Hematopoietic multipotent progenitor cell treated with erythropoietin and hydrocortisone succinate and interleukin-3 and kit ligand, for 8 days (in vitro differentiated cells): ENCODE results near the gene GIMAP8.
"Not testable (repeated sequence)": the region's sequence is repeated elsewhere in the genome, so short reads cannot be mapped to it uniquely, and the experiment has no call there.

ENCODE experiments used
- DNase-seq: peaks from one replicate; pipeline ENCODE4 v3.0.0-alpha.2; 2015

GIMAP8 gene

DNA sequence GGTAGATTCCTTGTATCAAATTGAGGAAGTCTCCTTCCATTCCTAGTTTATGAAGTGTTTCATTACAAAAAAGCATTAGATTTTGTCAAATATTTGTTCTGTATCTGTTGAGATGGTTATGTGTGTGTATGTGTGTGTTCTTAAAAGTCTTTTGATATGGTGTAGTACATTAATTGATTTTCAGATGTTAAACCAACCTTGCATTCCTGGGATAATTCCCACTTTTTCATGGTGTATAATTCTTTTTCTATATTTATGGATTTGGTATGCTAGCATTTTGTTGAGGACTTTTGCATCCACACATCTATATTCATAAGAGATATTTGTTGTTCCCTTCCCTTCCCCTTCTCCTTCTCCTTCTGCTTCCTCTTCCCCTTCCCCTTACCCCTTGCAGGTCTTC is 8.9 kb upstream of the GIMAP8 start:
- no peak for DNase-seq

DNA sequence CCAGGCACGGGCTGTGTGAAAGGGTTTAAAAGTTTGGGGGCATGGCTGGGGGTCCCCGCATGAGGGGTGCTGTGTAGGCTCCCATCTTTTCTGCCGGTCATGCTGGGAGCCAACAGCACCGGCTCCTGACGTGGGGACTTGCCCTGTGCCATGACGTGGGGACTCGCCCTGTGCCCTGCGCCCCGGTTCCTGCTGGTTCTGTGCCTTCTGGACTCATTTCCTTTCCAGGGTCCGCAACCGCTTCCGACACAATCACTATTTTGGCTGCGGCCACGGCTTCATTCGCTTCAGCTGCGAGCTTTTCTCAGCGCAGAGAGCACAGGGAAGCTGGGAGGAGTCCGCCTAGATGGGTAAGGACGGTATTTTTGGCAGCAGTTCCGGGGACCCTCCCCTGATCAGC is 7.6 kb upstream of the GIMAP8 start:
- DNase-seq: no peak

DNA sequence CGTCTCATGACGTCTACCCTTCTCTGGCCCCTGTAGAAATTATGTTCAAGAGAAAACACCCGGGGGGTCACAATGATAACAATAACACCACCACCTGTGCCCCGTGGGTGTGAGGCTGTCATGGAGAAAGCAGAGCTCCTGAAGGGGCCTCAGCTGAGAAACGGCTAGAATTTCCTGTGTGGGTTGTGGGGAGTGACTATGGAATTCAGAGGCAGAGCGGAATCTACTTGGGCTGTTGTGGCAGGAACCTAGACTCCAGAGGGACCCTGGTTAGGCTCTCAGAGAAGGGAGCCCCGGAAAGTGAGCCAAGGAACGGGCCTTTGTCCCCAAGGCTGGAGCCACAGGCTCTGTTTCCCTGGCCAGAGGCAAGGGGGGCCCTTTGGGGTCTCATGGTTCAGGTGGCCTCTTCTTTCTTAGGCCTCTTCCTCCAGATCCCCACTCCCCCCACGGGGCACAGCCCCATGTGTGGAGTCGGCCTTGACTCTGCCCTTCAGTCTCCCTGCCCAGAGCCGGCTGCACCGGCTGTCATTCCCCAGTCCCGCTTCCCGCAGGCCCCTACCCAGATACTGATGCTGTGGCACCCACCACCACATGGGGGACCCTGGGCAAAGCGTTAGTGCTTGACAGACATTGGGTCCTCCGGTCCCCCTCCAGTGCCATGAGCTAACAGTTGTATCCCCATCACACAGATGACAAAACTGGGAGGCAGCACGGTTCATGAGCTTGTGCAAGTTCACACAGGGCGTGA is 6.5 kb upstream of the GIMAP8 start:
- no peak for DNase-seq

DNA sequence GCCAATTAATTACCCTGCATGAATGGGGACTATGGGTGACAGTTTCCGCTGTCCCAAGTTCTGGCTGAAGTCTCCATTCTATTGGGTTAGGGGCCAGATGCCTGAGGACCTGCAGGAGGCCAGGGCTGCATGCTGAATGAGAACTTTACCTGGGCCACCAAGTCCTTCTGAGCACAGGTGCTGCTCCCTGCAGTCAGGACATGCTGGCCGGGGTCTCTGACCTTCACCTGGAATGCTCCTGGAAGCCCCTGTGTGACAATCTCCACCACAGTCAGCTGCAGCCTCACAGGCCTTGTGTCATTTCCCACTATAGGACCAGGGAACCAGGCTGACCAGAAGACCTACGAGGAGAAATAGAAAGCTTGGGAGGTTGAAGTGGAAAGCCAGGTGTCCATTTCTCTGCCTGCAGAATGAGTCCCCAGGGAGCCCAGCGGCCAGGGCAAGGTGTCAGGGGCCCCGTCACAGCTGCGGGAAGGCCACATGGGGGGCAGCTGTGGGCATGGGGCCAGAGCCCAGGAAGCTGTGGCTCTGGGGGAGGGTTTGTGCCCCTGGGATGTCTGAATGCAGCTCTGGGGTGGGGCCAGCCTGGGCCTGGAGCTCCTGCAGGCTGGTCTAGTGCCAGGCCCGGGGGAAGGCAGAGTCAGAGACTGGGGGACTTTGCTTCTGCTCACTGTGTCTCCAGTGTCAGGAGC is 5.6 kb upstream of the GIMAP8 start:
- no peak for DNase-seq

DNA sequence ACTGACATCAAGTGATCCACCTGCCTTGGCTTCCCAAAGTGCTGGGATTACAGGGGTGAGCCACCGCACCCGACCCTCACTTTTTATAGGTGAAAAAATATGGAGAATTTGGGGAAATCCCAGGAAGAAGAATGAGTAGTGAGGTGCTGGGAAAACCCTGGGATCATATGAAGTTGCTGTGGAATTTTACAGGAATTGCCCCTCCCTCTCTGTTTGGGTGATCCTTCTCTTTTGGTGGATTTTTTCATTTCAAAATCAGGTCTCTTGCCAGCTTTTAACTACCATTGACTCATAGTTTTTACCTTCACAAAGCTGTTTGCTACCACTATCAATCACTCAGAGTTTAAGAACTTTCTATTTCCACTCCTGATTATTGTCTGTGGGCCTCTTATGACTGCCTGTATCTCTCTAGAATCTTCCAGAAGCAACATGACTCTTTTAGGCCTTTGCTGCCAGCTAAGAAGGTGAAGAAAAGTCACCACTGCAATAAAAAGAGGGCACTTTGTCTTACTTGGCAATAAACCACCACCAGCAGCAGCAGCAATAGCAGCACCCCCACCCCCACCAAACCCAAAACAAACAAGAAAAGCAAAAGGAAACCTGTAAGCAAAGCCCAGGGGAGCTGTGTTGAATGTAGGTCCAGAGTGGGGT is 4.0 kb upstream of the GIMAP8 start:
- no peak for DNase-seq

DNA sequence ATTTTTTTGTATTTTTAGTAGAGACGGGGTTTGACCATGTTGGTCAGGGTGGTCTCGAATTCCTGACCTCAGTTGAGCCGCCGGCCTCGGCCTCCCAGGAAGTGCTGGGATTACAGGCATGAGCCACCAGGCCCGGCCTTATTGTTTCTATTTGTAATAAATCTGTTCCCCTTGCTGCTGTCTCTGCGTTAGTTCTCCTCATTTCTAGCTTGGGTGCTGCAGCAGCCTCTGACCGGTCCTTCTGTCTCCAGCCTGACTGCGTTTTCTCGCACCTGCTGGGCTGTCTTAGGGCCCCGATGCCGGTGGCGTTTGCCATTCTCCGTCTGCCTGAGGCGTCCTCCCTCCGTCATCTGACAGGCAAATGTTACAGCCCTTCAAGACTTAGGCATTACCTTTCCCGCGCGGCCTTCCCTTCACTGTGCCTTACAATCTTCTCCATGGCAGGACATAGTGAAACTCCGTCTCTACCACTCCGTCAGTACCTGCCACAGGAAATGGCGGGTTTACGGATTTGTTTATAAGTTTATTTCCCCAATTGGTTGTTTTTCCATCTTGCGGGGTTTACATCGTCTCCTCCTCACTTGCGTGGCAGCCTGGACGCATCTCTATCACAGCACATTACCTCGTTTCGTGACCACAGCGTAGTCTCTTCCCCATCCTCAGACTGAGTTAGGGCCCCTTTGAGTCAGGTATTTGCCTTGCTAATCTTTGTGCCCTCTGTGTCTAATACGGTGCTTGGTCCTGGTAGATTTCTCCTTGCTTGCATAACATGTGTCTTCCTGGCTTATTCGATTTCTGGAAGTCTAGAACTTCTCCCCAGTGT is 2.3 kb upstream of the GIMAP8 start:
- no peak for DNase-seq

DNA sequence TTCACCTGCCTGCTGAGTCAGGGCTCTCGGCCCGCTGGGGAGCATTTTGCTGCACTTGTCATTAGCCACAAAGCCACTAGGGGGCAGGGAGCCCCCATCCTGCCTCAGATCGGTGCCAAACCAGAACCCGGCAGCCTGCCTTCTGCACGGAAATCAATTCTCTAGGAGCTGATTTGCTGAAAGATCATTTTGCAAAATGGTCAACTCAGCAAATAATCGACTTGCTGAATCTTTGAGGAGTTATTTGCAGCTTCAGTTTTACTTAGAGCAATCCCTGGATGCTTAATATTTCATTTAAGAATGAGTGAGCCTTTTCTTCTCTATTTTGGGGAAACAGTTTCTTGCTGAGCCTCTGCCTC is 1.7 kb upstream of the GIMAP8 start:
- peak; percentile 69 for DNase-seq

DNA sequence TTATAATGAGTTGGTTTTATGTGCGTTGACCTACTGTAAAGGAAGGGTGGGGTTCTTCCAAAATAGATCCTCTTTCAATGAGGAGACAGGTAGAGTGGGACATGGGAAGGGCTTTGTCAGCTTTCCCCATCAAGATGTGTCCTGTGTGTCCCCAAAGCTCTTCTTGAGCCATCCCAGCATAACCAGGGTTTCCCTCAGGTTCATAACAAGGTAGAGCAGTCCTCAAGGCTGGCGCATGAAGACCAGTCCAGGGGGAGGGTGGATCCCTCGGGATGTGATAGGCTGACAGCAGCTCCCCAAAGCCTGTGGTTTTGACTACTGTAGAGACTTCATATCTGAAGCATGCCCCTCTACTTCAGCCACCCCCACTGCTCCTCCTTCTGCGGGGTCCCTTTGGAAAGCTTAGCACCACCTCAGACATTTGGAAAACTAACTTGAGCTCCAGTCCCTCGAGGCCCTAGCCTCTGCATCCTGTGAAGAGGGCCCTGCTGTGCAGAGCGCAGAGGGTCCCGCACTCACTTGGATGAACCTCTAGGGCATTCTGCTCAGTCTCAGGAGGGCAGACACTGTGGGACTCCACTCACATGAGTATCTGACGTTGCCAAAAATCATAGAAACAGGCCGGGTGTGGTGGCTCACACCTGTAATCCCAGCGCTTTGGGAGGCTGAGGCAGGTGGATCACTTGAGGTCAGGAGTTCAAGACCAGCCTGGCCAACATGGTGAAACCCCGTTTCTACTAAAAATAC is 1.1 kb upstream of the GIMAP8 start:
- no peak for DNase-seq

DNA sequence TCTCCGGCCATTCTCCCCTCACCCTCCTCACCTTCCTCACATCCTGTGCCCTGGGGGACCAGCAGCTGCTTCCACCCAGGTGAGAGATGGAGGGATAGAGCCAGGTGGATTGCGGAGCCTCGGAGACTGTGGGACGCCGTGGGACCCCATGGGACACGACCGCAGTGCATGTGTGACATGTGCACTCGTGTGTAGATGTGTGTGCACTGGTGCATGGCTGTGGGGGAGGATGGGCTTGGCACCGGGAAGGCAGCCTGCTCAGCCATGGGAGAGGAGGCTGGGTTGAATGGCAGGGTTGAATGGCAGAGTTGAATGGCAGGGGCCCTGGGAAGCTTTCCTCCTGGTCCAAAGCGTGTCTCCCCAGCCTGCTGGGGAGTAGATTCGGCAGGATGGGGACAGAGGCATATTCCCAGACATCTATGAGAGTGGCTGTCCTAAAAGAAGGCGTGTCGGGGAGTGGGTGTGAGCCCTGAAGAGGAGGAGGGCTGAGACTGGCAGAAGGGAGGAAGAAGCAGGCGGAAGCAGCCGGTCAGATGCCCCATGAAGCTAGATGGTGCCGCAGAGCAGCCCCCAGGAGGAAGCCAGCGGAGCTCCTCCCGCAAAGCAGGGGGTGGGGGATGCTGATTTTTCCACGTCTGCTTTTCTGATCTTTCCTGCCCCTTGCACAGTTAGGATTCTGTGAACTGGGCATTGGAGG is 815 bp downstream of the GIMAP8 start:
- DNase-seq: no peak

DNA sequence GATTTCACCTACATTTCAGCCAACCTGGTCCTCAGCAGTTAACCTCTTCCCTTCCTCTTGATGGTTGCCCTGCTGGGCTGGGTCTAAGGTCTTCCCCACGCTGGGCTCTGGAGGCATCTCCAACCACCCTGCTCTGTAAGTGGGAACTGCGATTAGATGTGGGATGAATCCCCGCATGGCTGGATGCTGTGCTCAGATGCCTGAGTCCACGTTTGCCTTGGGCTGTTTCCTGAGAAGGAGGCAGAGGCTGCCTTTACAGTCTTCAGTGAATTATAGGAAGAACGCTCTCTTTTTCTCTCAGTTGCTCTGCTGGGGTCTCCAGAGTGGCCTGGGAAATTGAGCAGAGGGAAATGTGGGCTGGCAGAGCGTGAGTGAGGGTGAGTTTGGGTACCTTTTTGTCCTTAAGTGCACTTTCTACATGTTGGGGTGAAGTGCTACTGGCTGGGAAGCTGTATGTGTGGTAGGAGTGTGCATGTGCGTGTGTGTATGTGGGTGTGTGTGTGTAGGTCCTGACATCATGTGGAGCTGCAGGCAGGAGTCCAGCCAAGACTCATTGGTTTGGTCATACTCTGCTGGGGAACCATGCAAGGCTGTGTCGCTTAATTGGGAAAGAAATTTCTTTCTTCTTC is 1.5 kb downstream of the GIMAP8 start:
- DNase-seq: no peak

DNA sequence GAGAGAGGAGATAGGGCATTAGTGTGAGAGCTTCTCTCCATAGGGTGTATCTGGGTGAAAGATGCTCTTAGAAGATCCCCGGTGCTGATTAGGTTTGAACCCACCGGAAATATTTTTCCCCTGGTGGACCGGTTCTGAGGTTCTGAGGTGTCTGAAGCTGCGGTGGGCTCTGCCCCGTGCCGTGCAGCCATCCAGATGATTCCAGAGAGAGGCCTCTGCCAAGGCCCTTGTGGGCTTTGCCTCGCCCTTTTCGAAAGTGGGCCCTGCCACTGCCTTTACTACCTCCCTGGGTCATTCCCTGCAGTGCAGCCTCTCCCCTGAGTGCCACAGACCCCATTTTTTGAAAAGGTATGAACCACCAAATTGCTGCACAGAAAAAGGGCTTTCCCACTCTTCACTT is 2.8 kb downstream of the GIMAP8 start:
- no peak for DNase-seq

DNA sequence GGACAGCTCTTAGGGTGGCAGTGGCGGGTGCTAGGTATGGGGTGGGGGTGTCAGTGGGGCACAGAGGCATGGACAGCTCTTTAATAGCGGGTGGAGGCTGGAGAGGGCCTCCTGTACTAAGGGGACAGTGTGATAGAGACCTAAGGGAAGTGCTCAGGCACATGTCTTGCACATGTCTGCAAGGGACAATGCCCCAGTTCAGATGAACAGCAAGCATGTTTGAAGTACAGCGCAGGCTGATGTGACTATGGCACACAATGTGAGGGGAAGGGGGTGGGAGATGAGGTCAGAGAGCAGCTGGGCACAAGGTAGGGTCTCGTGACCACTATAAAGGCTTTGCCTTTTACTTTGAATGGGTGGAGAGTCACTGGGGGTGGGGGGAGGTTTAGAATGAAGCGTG is 3.5 kb downstream of the GIMAP8 start:
- no peak for DNase-seq

DNA sequence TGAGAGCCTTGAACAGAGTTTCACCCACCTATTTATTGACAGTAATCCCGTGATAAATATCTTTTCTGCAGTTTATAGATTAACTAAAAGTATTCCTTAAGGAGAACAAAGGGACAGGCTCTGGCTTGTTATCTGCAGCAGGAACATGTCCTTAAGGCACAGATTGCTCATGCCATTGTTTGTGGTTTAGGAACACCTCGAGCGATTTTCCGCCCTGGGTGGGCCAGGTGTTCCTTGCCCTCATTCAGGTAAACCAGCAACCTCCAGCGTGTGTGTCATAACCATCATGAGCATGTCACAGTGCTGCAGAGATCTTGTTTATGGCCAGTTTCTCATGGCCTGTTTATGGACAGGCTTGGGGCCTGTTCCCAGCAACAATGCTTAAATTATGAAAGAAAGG is 6.6 kb downstream of the GIMAP8 start:
- not testable (repeated sequence) for DNase-seq

DNA sequence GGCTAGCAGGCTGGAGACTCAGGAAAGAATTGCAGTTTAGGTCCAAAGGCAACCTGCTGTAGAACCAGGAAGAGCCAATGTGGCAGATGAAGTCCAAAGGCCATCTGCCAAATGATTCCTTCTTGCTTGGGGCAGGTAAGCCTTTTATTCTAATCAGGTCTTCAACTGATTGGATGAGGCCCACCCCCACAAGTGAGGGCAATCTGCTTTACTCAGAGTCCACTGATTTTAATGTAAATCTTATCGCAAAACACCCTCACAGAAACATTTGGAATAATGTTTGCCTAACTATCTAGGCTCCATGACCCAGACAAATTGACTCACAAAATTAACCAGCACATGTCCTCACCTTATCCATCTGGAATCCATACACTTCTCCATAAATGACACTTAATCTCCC is 7.8 kb downstream of the GIMAP8 start:
- no peak for DNase-seq

DNA sequence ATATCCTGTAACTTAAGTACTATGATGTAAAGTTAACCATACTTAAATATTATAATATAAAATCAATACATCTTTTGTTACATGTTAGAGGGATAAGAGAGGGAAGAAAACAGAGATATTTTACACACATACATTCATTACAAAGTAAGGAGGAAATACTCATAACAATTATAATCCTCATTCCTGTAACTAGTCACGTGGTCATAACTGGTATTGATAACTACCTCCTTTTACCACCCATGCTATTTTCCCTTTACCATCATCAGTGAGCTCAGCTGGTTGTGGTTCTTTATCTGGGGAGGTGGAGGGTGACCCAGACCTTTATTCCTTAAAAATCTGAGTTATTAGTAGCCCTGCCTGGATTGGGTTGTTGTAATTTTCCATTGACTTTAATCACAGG is 8.3 kb downstream of the GIMAP8 start:
- no peak for DNase-seq

DNA sequence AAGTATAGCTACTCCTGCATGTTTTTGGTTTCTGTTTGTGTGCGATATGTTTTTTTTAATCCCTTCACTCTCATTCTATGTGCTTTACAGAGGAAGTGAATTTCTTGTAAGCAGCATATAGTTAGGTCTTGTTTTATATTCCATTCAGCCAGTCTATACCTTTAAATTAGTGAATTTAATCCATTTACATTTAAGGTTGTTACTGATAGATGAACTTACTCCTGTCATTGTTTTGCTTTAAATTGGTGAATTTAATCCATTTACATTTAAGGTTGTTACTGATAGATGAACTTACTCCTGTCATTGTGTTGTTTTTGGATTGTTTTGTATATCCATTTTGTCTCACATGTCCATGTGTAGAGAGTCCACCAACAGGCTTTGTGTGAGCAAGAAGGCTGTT is 11.1 kb downstream of the GIMAP8 start:
- no peak for DNase-seq

DNA sequence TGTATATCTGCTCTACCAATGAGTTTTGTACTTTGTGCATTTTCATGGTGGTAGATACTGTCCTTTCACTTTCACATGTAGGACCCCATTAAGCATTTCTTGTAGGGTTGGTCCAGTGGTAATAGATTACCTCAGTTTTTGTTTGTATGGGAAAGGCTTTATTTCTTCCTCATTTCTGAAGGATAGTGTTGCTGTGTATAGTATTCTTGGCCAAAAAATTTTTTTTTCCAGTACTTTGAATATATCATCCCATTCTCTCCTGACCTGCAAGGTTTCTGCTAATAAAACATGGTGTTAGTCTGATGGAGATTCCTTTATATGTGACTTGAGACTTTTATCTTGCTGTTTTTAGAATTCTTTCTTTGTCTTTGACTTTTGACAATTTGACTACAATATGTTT is 12.0 kb downstream of the GIMAP8 start:
- no peak for DNase-seq

DNA sequence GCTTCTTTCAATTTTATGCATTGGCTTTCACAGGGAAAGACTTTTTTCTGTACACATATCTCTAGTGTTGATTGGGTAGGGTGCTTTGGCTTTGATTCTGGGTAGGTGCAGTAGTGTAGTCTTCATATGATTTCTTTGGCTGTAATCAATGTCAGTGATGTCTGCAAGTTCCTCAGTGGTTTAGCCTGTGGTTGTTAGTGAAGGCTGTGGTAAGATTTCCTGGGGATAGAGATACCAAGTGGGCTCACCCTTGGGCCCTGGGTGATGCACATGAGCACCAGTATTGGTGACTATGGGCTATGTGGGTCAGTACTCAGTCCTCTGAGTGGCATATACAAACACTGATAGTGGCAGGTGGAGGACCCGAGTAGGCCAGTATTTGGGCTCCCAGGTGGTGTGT is 13.0 kb downstream of the GIMAP8 start:
- no peak for DNase-seq

DNA sequence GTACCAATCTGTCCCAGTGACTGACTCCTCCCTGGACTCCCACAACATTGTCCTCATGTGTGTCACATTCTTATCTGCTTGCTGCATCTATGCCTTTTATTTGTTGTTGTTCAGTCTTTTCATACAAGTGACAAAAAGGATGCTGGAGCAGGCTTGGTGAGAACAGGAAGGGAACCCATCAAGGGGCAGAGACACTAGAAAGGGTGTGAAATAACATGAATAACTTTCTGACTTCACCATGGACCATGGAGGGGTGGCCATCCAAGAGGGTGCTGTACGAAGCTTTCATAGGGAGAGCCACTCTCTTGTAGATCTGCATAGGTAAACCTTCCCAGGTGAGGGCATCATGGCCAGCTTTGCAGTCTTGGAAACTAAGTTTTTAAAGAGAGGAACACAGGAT is 14.5 kb downstream of the GIMAP8 start:
- no peak for DNase-seq

DNA sequence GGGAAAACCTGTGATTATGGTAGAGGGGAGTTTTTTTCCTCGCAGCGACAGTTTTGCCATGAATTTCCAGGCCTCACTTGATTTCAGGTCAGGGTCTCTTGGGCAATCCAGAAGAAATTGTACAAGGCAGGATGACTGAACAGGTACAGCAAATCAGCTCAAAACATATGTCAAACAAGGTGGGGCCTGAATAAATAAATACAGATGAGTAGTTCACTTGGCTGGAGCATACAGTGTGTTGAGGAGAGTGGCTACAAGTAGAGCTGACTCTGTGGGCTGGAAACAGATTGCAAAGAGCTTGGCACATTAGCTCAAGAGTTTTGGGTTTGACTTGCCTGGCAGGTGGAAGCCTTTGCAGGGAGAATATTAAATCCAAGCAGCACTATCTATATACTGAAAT is 15.0 kb downstream of the GIMAP8 start:
- DNase-seq: no peak

DNA sequence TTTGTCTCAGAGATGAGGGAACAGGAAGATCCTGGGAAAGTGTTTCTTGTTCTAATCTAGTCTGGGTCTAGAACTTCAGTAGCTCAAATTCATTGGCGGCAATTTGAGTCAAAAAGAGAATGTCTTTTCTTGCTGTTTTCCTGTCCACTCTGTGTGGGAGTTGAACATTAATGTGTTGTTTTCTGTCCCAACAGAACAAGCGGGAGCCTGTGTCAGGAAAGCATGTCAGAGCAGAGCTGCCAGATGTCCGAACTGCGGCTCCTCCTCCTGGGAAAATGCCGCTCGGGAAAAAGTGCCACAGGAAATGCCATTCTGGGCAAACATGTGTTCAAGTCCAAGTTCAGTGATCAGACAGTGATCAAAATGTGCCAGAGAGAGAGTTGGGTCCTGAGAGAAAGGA is 16.0 kb downstream of the GIMAP8 start:
- DNase-seq: no peak

DNA sequence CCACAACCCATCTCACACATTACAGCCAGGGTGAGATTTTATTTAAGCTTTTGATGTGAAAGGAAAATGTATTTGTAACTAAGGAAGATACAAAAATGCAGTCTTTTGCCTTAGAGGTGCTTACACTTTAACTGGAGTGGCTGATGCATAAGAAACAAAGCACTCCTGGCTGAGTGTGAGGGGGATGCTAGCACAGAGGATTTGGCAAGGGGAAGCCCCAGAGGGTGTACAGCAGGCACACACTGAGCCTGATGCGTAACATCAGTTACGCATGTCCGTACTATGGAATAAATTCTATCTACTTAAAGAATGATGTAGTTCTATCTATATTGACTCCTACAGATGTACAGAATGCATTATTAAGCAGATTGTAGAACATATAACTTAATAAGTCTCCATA is 17.8 kb downstream of the GIMAP8 start:
- DNase-seq: no peak
